GM23248 (cell line): ENCODE results near the gene SH3GL3.

Source experiments
- EZH2 ChIP-seq: fragments of 200-600 bp; sonication (generic); IDR thresholded peaks from 2 replicates; pipeline ENCODE4 v1.6.1; 2018; ENCODE audit warnings: antibody characterized with exemption, mild to moderate bottlenecking; ENCODE audit not compliant: insufficient read depth, poor library complexity, severe bottlenecking
- EZH2phosphoT487 ChIP-seq: fragments of 200-600 bp; sonication (generic); IDR thresholded peaks from 2 replicates; pipeline ENCODE4 v1.6.1; 2018; ENCODE audit warnings: antibody characterized with exemption, moderate library complexity, mild to moderate bottlenecking, low read depth; ENCODE audit not compliant: insufficient read depth

DNA sequence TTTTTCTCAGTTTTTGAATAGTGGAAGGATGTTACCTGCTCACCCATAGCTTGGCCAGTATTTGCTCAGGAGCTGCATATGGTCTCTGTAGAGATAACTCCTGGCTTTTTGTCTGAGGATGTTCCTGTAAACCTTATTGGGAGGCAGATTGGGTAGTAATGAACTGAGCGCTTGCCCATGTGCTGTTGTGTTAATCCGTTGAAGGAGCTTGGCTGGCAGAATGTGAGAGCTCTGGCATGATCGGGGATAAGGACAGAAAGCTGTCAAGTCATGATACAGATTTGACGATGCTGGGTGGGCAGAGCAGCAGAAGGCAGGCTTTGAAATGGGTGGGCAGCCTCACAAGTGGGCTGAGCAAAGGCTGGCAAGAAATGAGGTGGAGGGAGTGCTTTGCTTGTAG is 27.4 kb downstream of the SH3GL3 start:
- no peak for TF ChIP-seq EZH2
- TF ChIP-seq EZH2phosphoT487 = no peak
